H1 (cell line): Measurements from ENCODE around the gene DDX1. TPM values are rescaled to one million over a fixed set of nuclear protein-coding genes. Genes with fewer than 3 reads are reported as not detected.

Experiments
- CTCF ChIA-PET: fragments of 300-600 bp; sonication (Branson Sonifier 250); formaldehyde crosslinking; loops from one replicate; lab custom pipeline; 2021; ENCODE audit not compliant: partially characterized antibody; lab: Charles Lee
- POLR2A ChIA-PET: fragments of 300-600 bp; sonication (Branson Sonifier 250); formaldehyde crosslinking; loops from one replicate; lab custom pipeline; 2021; ENCODE audit warnings: inconsistent platforms; ENCODE audit not compliant: partially characterized antibody; lab: Charles Lee
- DNase-seq, 2 experiments: peaks; one replicate each; pipeline versions ENCODE4 v3.0.0 to v3.0.0-alpha.2; 2010 to 2022; ENCODE audit warnings: low spot score in 2 of 2, low read depth in 1 of 2, mixed read lengths in 1 of 2
- FAIRE-seq: peaks from 2 replicates; lab custom pipeline; 2011; peaks lifted over from hg19 to GRCh38; lab: Jason Lieb, UNC
- H2AFZ ChIP-seq: 2 replicates; pipeline ENCODE4 v1.8.1; 2012; ENCODE audit warnings: low read length, inconsistent platforms
- H2AK5ac ChIP-seq: 2 replicates; pipeline ENCODE4 v1.6.1; 2013; ENCODE audit warnings: low read depth, low read length
- H2BK120ac ChIP-seq: replicated peaks from 2 replicates; pipeline ENCODE3; 2013; ENCODE audit warnings: low read depth, low read length, inconsistent platforms
- H2BK12ac ChIP-seq: 2 replicates; pipeline ENCODE4 v1.6.1; 2013; ENCODE audit warnings: low read depth, low read length
- H2BK15ac ChIP-seq: 2 replicates; pipeline ENCODE4 v1.6.1; 2013; ENCODE audit warnings: low read length
- H2BK20ac ChIP-seq: 2 replicates; pipeline ENCODE4 v1.6.1; 2013; ENCODE audit warnings: low read length
- H2BK5ac ChIP-seq: 2 replicates; pipeline ENCODE4 v1.6.1; 2013; ENCODE audit warnings: low read depth, low read length
- H3K14ac ChIP-seq: 2 replicates; pipeline ENCODE4 v1.6.1; 2013; ENCODE audit warnings: inconsistent platforms; ENCODE audit not compliant: insufficient read length
- H3K18ac ChIP-seq: 2 replicates; pipeline ENCODE4 v1.6.1; 2013; ENCODE audit warnings: low read length; ENCODE audit errors: extremely low read depth
- H3K23ac ChIP-seq: 2 replicates; pipeline ENCODE4 v1.6.1; 2013; ENCODE audit warnings: inconsistent platforms; ENCODE audit not compliant: insufficient read length
- H3K23me2 ChIP-seq: 2 replicates; pipeline ENCODE4 v1.6.1; 2013; ENCODE audit warnings: low read depth, low read length
- H3K27ac ChIP-seq: 2 replicates; pipeline ENCODE4 v1.6.1; 2011; ENCODE audit warnings: low read depth, low read length, inconsistent platforms
- H3K27me3 ChIP-seq, 4 experiments: replicated peaks in 1 of 4; 1 replicate in 1 of 4; 2 replicates in 3 of 4; pipeline versions ENCODE4 v1.6.1 to v1.8.1; 2011 to 2013; ENCODE audit warnings: low read length in 3 of 4, mild to moderate bottlenecking in 3 of 4, inconsistent platforms in 2 of 4, mixed read lengths in 2 of 4, moderate library complexity in 1 of 4; ENCODE audit not compliant: control insufficient read depth in 3 of 4, insufficient read depth in 3 of 4; ENCODE audit errors: extremely low read depth in 1 of 4
- H3K36me3 ChIP-seq, 4 experiments: 2 replicates each; pipeline versions ENCODE4 v1.6.1 to v1.8.1; 2011 to 2013; ENCODE audit warnings: mild to moderate bottlenecking in 4 of 4, low read length in 3 of 4, moderate library complexity in 2 of 4, control low read depth in 1 of 4, inconsistent platforms in 1 of 4; ENCODE audit not compliant: insufficient read depth in 4 of 4, control insufficient read depth in 2 of 4
- H3K4ac ChIP-seq: replicated peaks from 2 replicates; pipeline ENCODE3; 2013; ENCODE audit warnings: low read length, low read depth, mixed read lengths, inconsistent platforms; ENCODE audit not compliant: insufficient read length
- H3K4me1 ChIP-seq, 4 experiments: replicated peaks in 1 of 4; 1 replicate in 1 of 4; 2 replicates in 3 of 4; pipeline versions ENCODE4 v1.6.1 to v1.8.1; 2011 to 2013; ENCODE audit warnings: low read length in 3 of 4, inconsistent platforms in 2 of 4, mixed read lengths in 1 of 4; ENCODE audit not compliant: insufficient read depth in 4 of 4, control insufficient read depth in 3 of 4
- H3K4me2 ChIP-seq, 2 experiments: 2 replicates each; pipeline versions ENCODE4 v1.6.1 to v1.8.1; 2011 to 2013; ENCODE audit warnings: low read depth in 2 of 2, low read length in 2 of 2, control low read depth in 1 of 2, inconsistent platforms in 1 of 2, mild to moderate bottlenecking in 1 of 2; ENCODE audit not compliant: insufficient read depth in 1 of 2
- H3K4me3 ChIP-seq, 4 experiments: fragments of 200-600, 300-600 bp in 1 of 4; sonication (generic), shearing (Covaris generic), sonication (Bioruptor Twin) in 1 of 4; 2 replicates each; pipeline versions ENCODE4 v1.5.1 to v1.8.1; 2011 to 2016; ENCODE audit warnings: low read length in 4 of 4, low read depth in 3 of 4, control low read depth in 2 of 4, inconsistent platforms in 2 of 4, mild to moderate bottlenecking in 2 of 4, mixed read lengths in 1 of 4, moderate library complexity in 1 of 4; ENCODE audit not compliant: insufficient read depth in 2 of 4; ENCODE audit errors: extremely low read depth in 1 of 4
- H3K56ac ChIP-seq: replicated peaks from 2 replicates; pipeline ENCODE3; 2013; ENCODE audit warnings: low read depth, mild to moderate bottlenecking, mixed read lengths, low read length, inconsistent platforms; ENCODE audit not compliant: insufficient read length
- H3K79me1 ChIP-seq: 2 replicates; pipeline ENCODE4 v1.6.1; 2013; ENCODE audit warnings: low read depth, low read length, control low read depth
- H3K79me2 ChIP-seq, 2 experiments: 2 replicates each; pipeline versions ENCODE4 v1.6.1 to v1.8.1; 2012 to 2013; ENCODE audit warnings: low read length in 2 of 2, mild to moderate bottlenecking in 2 of 2, inconsistent platforms in 1 of 2; ENCODE audit not compliant: insufficient read depth in 2 of 2, control insufficient read depth in 1 of 2
- H3K9ac ChIP-seq, 4 experiments: replicated peaks in 1 of 4; 1 replicate in 1 of 4; 2 replicates in 3 of 4; pipeline versions ENCODE4 v1.6.1 to v1.8.1; 2011 to 2013; ENCODE audit warnings: low read depth in 3 of 4, low read length in 3 of 4, control low read depth in 2 of 4, mild to moderate bottlenecking in 2 of 4, moderate library complexity in 2 of 4, inconsistent platforms in 1 of 4; ENCODE audit errors: extremely low read depth in 1 of 4
- H3K9me3 ChIP-seq, 2 experiments: 2 replicates each; pipeline versions ENCODE4 v1.6.1 to v1.8.1; 2012 to 2013; ENCODE audit warnings: mild to moderate bottlenecking in 2 of 2, moderate library complexity in 2 of 2, control low read depth in 1 of 2, inconsistent platforms in 1 of 2, low read depth in 1 of 2, low read length in 1 of 2, mixed read lengths in 1 of 2; ENCODE audit not compliant: insufficient read depth in 2 of 2
- H4K20me1 ChIP-seq, 2 experiments: replicated peaks in 1 of 2; 2 replicates each; pipeline versions ENCODE3 to v1.8.1; 2011 to 2013; ENCODE audit warnings: inconsistent platforms in 2 of 2, low read length in 2 of 2, mild to moderate bottlenecking in 1 of 2; ENCODE audit not compliant: insufficient read depth in 2 of 2, control insufficient read depth in 1 of 2
- H4K5ac ChIP-seq: 2 replicates; pipeline ENCODE4 v1.6.1; 2013; ENCODE audit warnings: low read length, low read depth, mixed read lengths, inconsistent platforms; ENCODE audit not compliant: insufficient read length
- H4K8ac ChIP-seq: 2 replicates; pipeline ENCODE4 v1.8.0; 2013; ENCODE audit warnings: mild to moderate bottlenecking, moderate library complexity, low read length, inconsistent platforms; ENCODE audit not compliant: insufficient read depth; ENCODE audit errors: extremely low read depth
- H4K91ac ChIP-seq: replicated peaks from 2 replicates; pipeline ENCODE3; 2013; ENCODE audit warnings: low read length, mixed read lengths, inconsistent platforms; ENCODE audit not compliant: insufficient read length
- CBX8 ChIP-seq: fragments of 300-800, 300-1000 bp; sonication (generic); IDR thresholded peaks from 2 replicates; pipeline ENCODE4 v1.7.1; 2016; ENCODE audit warnings: low read depth, low read length, borderline replicate concordance
- CTBP2 ChIP-seq: IDR thresholded peaks from 2 replicates; pipeline ENCODE4 v1.7.0; 2011; ENCODE audit warnings: borderline replicate concordance, mild to moderate bottlenecking, moderate library complexity, mixed read lengths, low read length; ENCODE audit not compliant: insufficient read depth, insufficient read length
- E2F6 ChIP-seq: IDR thresholded peaks from 2 replicates; pipeline ENCODE4 v1.6.1; 2012; ENCODE audit warnings: inconsistent platforms
- EP300 ChIP-seq, 2 experiments: IDR thresholded peaks; 1 replicate in 1 of 2; 2 replicates in 1 of 2; pipeline ENCODE4 v1.6.1; 2011 to 2012; ENCODE audit warnings: low read depth in 2 of 2, low read length in 2 of 2, mild to moderate bottlenecking in 2 of 2, borderline replicate concordance in 1 of 2, inconsistent platforms in 1 of 2, moderate library complexity in 1 of 2
- HDAC2 ChIP-seq, 2 experiments: fragments of 300-600 bp in 1 of 2; sonication (generic) in 1 of 2; IDR thresholded peaks; 2 replicates each; pipeline ENCODE4 v1.6.1; 2011 to 2012; ENCODE audit warnings: low read depth in 2 of 2, low read length in 2 of 2, mild to moderate bottlenecking in 2 of 2, moderate library complexity in 2 of 2, borderline replicate concordance in 1 of 2, inconsistent platforms in 1 of 2
- KDM5A ChIP-seq: fragments of 200-600 bp; IDR thresholded peaks from 2 replicates; pipeline ENCODE4 v1.7.1; 2012; ENCODE audit warnings: mild to moderate bottlenecking, low read length, inconsistent platforms, mixed read lengths
- MAFK ChIP-seq: IDR thresholded peaks from 2 replicates; pipeline ENCODE4 v1.6.1; 2012; ENCODE audit warnings: low read depth, mild to moderate bottlenecking, improper control_type of control experiment, low read length
- SUZ12 ChIP-seq: fragments of 200-600 bp; sonication (generic); IDR thresholded peaks from 2 replicates; pipeline ENCODE4 v1.6.1; 2012; ENCODE audit warnings: mild to moderate bottlenecking, inconsistent platforms, low read length, moderate library complexity, mixed read lengths
- TAF1 ChIP-seq: IDR thresholded peaks from 2 replicates; pipeline ENCODE4 v1.6.1; 2011; ENCODE audit warnings: mild to moderate bottlenecking, low read depth, low read length
- TCF12 ChIP-seq: IDR thresholded peaks from 2 replicates; pipeline ENCODE4 v1.6.1; 2011; ENCODE audit warnings: low read depth, mild to moderate bottlenecking, low read length
- WGBS, 2 experiments: shearing (Covaris generic) in 1 of 2; methylation state at CpG; one replicate each; pipeline versions ENCODE4 v1.1.6 to v1.1.7; 2013 to 2015; ENCODE audit warnings: low lambda C conversion rate in 2 of 2, mixed read lengths in 2 of 2, inconsistent platforms in 1 of 2, low coverage in 1 of 2, missing lambda C conversion rate in 1 of 2; ENCODE audit not compliant: insufficient replicate concordance in 2 of 2, insufficient coverage in 1 of 2, insufficient read length in 1 of 2; ENCODE audit errors: extremely low coverage in 1 of 2, missing lambda C conversion rate in 1 of 2; 5-methylcytosine and 5-hydroxymethylcytosine counted together
- polyA plus RNA-seq, 7 experiments: library from polyadenylated mRNA; depleted of rRNA in 3 of 7; stranded (reverse) in 5 of 7; unstranded in 2 of 7; fragments of >200 nt in 5 of 7; fragments of 200-250 nt in 2 of 7; gene quantifications; 1 replicate in 5 of 7; 2 replicates in 1 of 7; 4 replicates in 1 of 7; pipeline versions ENCODE4 v1.2.1 to v1.2.3, GENCODE V29; 2011 to 2013; ENCODE audit warnings: missing spikeins in 2 of 7, mixed read lengths in 2 of 7
- total RNA-seq: library from RNA; stranded (reverse); fragmentation: NEBNext Ultra II Directional; extraction: Animal tissue kit (Norgen Biotek cat#: 25700); gene quantifications from 2 replicates; pipeline ENCODE4 v1.2.1, GENCODE V29; 2021

DDX1 gene
- total and polyA plus RNA-seq, 2 of the 8 experiments (the other 6 are each of a cell fraction or from before 2014, with no cell fraction given): 51.1 to 161 TPM

- H3K4me1 ChIP-seq: no peaks in the 10 kb centered on the region
- H3K4me2 ChIP-seq: no peak overlapping the region
- no peak overlapping the region for H2BK5ac ChIP-seq
- H2BK15ac ChIP-seq: no peak overlapping the region
- FAIRE-seq: no peak
- H3K9me3 ChIP-seq: no peaks in the 10 kb centered on the region
- no peak for DNase-seq
- H3K36me3 ChIP-seq: peaks cover 14 to 76% (median 40%) of the 10 kb centered on the region in 4 experiments
- H4K91ac ChIP-seq: no peak overlapping the region
- no peak overlapping the region for H2BK12ac ChIP-seq
- no peak overlapping the region for H3K56ac ChIP-seq
- no peak overlapping the region for H2AK5ac ChIP-seq
- no peak overlapping the region for H3K27ac ChIP-seq
- H3K79me2 ChIP-seq: no peaks in the 10 kb centered on the region
- no peak overlapping the region for H3K4ac ChIP-seq
- H3K27me3 ChIP-seq: no peaks in the 10 kb centered on the region
- no peaks in the 10 kb centered on the region; the same call in 1 of the 2 replicates for H3K23me2 ChIP-seq
- H2AFZ ChIP-seq: no peak overlapping the region
- H2BK120ac ChIP-seq: no peak overlapping the region
- no peak overlapping the region for H3K14ac ChIP-seq
- ChIA-PET POLR2A (interaction anchor here (1.1 to 1.5 kb wide), 3 partner anchors 9 to 22 kb away, joined by 3 to 5 read pairs (median 4); no protein-coding TSS in a partner anchor), CTCF (interaction anchor here (0.7 to 1.4 kb wide), 3 partner anchors 9 to 663 kb away, joined by 3 read pairs; no protein-coding TSS in a partner anchor)
- H3K18ac ChIP-seq: no peak overlapping the region
- H3K79me1 ChIP-seq: peaks cover 2% of the 10 kb centered on the region; the same call in 1 of the 2 replicates
- no peak overlapping the region for H3K23ac ChIP-seq
- H4K20me1 ChIP-seq: peaks cover 2 to 6% of the 10 kb centered on the region in 2 experiments
- H4K5ac ChIP-seq: no peak overlapping the region
- H4K8ac ChIP-seq: no peak overlapping the region
- no peak overlapping the region for H3K9ac ChIP-seq
- WGBS, 2 experiments: 99% methylated on average over 13 of the region's 16 CpGs; no CpG with 5 or more reads in 1 of the 2 experiments
- H3K4me3 ChIP-seq: no peak overlapping the region
- TF ChIP-seq HDAC2 (IDR thresholded peaks at IDR 0.05; ENCODE audit: borderline replicate concordance in 1 of 2, low read depth in 2 of 2, low read length in 2 of 2) (no peak), CTBP2 (no peak), CBX8 (no peak), SUZ12 (no peak), TAF1 (no peak), MAFK (no peak), EP300 (IDR thresholded peaks at IDR 0.05; ENCODE audit: borderline replicate concordance in 1 of 2, low read depth in 2 of 2, low read length in 2 of 2) (no peak), KDM5A (no peak), E2F6 (no peak), TCF12 (no peak)
- H2BK20ac ChIP-seq: no peak overlapping the region
Observed at GRCh38 chr2:15618449-15618855, 26.8 kb downstream of the DDX1 start.
